ENCODE data around the gene ARMH2.
"Not testable (repeated sequence)": the region's sequence is repeated elsewhere in the genome, so short reads cannot be mapped to it uniquely, and the experiment has no call there.

The ARMH2 gene

DNA sequence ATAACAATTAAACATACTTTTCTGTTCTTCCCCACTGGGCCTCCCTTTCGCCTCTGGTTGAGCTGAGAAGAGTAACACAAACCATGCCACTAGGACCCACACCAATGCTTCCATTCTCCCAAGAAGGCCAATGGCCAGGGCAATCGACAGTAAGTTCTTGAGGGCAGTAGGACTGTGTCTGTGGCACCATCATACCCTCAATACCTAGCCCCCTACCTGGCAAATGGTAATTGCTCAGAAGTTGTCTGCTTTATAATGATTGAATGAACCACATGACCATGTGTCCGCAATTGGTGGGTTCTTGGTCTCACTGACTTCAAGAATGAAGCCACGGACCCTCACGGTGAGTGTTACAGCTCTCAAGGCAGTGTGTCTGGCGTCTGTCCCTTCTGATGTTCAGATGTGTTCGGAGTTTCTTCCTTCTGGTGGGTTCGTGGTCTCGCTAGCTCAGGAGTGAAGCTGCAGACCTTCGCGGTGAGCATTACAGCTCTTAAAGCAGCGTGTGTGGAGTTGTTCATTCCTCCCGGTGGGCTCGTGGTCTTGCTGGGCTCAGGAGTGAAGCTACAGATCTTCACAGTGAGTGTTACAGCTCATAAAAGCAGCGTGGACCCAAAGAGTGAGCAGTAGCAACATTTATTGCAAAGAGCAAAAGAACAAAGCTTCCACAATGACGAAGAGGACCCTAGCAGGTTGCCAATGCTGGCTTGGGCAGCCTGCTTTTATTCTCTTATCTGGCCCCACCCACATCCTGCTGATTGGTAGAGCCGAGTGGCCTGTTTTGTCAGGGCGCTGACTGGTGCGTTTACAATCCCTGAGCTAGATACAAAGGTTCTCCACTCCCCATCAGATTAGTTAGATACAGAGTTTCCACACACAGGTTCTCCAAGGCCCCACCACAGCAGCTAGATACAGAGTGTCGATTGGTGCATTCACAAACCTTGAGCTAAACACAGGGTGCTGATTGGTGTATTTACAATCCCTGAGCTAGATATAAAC, 33.6 kb downstream of the ARMH2 start:
- DNase-seq (ENCODE audit: low spot score) = not testable (repeated sequence)

DNA sequence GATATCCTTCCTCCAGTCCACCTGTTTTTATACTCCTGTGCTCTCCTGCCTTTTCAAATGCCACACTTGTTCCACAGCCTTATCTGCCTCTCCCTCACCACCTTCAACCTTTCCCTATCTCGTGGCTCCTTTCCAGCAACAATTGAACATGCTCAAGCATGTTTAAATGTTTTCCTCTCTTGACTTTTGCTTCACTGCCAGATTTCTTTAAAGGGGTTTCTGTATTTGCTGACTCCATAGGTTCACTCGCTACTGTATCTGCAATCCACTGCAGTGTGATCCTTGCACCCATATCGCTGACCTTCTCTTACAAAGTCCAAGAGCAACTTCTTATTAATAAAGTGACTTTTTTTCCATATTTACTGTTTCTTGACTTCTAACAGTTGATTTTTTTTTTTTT, 35.1 kb downstream of the ARMH2 start:
- no peak for DNase-seq (ENCODE audit: low spot score)

DNA sequence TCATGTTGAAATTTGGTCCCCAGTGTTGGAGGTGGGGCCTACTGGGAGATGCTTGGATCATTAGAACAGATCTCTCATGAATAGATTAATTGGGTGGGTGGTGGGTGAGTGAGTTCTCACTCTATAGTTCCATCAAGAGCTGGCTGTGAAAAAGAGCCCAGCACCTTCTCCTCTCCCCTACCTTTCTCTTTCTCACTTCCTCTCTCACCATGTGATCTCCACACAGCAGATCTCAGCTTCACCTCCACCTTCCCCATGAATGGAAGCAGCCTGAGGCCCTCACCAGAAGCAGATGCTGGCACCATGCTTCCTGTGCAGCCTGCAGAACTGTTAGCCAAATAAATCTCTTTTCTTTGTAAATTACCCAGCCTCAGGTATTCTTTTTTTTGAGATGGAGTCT, 36.9 kb downstream of the ARMH2 start:
- no peak for DNase-seq (ENCODE audit: low spot score)

DNA sequence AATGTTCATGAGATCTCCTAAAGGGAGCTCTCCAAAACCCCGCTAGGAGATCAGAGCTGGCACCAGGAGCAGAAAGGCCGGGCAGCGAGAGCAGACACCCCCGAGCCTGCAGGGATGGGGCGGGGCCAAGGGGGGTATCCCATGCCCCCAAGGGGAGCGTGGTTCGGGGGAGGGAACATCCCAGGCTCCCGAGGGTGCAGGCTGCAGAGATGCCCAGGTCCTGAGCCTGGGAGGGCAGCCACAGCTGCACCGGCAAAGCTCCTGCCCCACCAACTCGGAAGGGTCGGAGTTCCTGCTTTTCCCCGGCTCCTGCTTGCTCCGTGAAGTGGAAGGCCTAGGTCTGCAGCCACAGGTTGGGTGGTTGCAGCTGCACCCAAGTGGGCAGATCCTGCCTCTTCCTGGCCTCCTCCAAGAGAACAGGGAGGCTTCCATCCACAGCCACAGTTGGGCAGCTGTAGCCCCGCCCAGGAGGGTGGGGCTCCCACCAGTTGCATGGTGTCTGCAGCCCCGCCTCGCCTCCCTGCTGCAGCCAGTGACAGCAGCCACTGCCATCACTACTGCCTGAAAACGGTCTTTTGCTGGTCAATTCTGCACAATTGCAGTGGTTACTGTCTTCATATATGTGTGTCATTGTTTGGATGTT, 37.4 kb downstream of the ARMH2 start:
- DNase-seq (ENCODE audit: low spot score) = no peak

DNA sequence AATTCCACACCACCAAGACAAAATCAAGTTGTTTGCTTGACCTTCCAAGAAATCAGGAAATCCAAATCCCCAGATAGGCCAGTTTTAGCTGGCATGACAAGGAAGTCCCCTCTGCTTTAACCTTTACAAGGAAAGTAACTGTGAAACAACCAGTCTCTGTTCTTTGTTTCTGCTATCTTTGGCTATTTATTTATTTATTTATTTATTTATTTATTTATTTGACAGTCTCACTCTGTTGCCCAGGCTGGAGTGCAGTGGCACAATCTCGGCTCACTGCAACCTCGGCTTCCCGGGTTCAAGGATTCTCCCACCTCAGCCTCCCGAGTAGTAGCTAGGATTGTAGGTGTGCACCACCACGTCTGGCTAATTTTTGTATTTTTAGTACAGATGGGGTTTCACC, 38.5 kb downstream of the ARMH2 start:
- no peak for DNase-seq (ENCODE audit: low spot score)

DNA sequence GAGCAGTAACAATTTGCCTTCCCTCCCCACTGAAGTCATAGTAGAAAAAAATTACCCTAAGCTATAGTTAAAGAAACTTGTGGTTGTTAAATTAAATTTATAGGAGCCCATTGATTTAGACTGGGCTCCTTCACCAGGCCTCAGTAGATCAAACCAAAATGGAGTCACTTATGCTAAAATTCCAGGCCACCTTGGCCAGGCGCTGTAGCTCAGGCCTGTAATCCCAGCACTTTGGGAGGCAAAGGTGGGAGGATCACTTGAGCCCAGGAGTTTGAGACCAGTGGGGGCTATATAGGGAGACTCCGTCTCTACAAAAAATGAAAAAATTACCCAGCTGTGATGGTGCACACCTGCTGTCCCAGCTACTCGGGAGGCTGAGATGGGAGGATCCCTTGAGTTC, 39.0 kb downstream of the ARMH2 start:
- no peak for DNase-seq (ENCODE audit: low spot score)

DNA sequence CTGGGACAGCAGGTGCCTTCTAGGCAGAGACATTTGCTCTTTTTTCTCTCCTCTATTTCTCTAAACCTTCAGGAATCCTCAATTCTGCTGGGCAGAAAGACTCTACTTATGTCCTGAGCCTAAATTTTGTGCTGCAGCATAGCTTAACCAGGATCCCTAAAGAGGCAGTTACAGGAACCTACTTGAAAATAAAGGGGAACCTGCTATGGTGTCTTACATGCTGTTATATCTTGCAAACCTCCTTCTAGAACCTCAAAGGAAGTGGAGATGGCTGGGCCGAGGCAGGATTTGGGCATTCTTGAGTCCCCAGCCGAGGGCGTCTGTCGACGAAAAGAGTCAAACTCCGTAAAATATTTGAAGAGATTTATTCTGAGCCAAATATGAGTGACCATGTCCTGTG, 41.1 kb downstream of the ARMH2 start:
- no peak for DNase-seq (ENCODE audit: low spot score)

DNA sequence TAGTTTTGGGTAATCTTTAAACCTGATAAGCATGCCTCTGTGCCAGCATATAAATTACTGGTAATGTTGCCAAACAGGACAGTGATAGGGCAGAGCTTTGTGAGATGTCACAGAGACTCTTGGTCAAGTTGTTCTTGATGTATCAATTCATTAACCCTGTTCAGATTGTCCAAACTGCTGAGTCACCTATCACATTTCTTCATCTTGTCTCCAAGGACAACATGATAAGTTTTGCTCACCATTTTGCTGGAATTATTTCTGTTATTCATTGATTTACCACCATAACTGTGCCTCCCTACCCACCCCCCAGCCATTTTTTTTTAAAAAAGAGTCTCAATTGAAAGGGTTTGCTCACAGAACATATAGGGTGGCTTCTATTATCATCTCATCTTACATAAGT, 43.4 kb downstream of the ARMH2 start:
- no peak for DNase-seq (ENCODE audit: low spot score)

DNA sequence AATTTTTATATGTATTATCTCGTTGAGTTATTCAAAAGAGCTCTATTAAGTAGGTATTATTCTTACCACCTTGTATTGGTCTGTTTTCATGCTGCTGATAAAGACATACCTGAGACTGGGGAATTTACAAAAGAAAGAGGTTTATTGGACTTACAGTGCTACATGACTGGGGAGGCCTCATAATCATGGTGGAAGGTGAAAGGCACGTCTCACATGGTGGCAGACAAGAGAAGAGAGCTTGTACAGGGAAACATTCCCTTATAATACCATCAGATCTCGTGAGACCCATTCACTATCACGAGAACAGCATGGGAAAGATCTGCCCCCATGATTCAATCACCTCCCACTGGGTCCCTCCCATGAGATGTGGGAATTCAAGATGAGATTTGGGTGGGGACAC, 44.3 kb downstream of the ARMH2 start:
- not testable (repeated sequence) for DNase-seq (ENCODE audit: low spot score)

DNA sequence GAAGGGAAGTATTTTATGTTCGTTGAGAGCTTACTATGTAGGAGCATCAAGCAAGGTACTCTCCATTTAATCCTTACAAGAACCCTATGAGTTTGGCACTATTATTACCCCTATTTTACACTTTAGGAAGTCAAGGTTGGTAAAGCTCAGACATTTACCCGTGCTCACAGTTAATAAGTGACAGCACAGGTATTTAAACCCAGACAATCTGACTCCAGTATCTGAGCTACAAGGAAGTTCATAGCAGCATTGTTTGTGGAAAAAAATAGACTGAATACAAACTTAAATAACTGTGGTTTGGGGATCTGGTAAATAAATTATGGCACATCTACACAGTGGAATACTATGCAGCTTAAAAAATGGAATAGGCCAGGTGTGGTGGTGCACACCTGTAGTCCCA, 45.2 kb downstream of the ARMH2 start:
- no peak for DNase-seq (ENCODE audit: low spot score)

DNA sequence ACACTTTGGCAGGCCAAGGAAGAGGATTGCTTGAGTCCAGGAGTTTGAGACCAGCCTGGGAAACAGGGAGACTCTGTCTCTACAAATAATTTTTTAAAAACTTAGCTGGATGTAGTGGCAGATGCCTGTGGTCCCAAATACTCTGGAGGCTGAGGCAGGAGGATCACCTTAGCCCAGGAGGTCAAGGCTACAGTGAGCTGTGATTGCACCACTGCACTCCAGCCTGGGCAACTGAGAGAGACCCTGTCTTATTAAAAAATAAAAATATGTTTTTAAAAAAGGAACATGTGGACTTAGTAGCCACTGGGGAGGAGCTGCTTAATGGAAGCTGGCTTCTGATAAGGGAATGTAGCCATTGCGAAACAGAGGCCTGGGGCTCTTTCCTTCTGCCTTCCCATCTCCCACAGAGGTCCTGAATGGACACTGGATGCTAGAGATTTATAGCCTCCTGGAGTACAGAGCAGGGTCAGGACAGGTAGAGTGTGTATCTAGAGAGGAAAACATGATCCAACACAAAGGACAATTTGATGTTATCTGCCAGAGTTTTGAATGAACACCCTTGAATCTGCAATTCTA, 45.7 kb downstream of the ARMH2 start:
- no peak for DNase-seq (ENCODE audit: low spot score)

DNA sequence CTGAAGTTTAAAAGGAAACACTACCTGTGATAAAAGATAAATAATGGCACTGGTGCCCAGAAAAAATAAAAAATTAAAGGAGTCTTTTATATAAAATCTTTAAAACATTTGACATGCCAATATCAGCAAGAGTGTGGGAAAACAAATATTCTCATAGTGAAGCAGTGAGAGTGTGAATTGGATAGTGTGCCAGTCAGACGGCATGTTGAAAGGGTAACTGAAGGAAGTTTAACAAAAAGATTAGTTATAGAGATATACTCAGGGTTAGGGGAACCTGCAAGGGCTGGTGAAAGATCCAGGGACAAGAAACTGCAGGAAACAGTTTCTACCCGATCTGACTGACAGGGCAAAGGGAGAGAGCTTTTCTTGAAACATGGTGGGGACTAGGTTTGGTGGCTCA, 46.2 kb downstream of the ARMH2 start:
- DNase-seq (ENCODE audit: low spot score) = no peak

DNA sequence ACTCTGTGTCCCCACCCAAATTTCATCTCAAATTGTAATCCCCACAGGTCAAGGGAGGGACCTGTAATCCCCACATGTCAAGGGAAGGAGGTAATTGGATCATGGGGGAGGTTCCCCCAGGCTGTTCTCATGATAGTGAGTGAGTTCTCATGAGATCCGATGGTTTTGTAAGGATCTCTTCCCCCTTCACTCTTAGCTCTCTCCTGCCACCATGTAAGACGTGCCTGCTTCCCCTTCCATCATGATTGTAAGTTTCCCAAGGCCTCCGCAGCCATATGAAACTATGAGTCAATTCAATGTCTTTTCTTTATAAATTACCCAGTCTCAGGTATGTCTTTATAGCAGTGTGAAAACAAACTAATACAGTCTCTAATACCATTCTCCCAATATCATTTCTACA, 47.8 kb downstream of the ARMH2 start:
- not testable (repeated sequence) for DNase-seq (ENCODE audit: low spot score)

DNA sequence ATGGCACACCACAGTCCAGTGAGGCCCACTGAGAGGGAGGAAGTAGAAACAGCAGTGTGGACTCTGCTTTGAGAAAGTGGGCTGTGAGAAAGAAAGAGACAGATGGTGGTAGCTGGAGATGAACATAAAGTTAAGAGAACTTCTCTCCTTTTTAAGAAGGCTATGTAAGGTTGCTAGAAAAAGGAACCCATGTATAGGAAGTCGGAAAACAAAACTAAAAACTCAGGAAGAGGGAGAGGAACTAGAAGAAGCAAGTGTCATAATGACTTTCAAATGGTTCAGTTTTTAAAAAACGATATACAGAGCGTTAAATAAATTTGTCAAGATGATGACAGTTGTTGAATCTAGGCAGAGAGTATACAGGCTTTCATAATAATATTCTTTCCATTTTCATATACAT, 49.4 kb downstream of the ARMH2 start:
- no peak for DNase-seq (ENCODE audit: low spot score)
